ENCODE data around the gene CRYBB3.

GRCh38 chr22:25208328-25208727 is 8.7 kb downstream of the CRYBB3 start:
- no peak for TF ChIP-seq USF1 (IDR thresholded peaks at IDR 0.05)
- TF ChIP-seq MAX (IDR thresholded peaks at IDR 0.05), result no peak

All from Ishikawa (cell line).